ENCODE measurements around the gene RGS12. TPM values are rescaled to one million over a fixed set of nuclear protein-coding genes. Genes with fewer than 3 reads are reported as not detected.

The RGS12 gene
- total and polyA plus RNA-seq, 2 of the 13 experiments (the other 11 are each of a cell fraction or from before 2014, with no cell fraction given) = 21.0 to 27.7 TPM

DNA sequence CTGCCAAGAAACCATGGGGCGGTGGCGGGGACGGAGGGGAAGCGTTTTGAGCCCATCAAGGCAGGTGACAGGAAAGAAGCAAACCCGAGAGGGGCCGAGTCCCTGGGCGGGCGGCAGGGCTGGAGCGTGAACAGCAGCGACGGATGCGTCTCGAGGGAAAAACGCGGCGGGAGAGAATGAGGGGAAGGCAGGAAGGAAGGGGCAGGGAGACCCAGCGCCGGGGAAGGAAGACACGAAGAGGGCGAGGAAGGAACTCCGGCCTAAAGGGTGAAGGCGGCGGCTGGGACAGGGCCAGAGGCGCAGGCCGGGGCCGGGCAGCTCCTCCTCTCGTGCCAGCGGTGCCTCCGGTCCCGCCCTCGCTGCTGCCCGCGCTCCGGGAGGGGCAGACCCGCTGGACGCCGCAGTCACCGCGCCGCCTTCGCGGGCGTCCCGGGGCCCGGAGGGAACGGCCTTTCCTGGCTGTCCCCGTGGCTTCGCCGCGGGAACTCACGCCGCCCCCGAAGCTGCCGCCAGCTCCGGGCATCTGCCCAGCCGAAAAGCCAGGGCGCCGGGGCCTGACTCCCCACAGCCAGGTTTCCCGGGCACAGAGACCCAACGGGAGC is 751 bp upstream of the RGS12 start (continued):
- TF ChIP-seq, protein P1, sequence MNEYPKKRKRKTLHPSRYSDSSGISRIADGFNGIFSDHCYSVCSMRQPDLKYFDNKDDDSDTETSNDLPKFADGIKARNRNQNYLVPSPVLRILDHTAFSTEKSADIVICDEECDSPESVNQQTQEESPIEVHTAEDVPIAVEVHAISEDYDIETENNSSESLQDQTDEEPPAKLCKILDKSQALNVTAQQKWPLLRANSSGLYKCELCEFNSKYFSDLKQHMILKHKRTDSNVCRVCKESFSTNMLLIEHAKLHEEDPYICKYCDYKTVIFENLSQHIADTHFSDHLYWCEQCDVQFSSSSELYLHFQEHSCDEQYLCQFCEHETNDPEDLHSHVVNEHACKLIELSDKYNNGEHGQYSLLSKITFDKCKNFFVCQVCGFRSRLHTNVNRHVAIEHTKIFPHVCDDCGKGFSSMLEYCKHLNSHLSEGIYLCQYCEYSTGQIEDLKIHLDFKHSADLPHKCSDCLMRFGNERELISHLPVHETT (CRISPR knock-in tag; conservative IDR thresholded peaks at IDR 0.05) = no peak
- 0 out of 2 replicates have a peak, but pooled peaks have one; percentile 1 for TF ChIP-seq NCOR1 (IDR thresholded peaks at IDR 0.05; ENCODE audit: borderline replicate concordance, low read length)
- no peak for TF ChIP-seq SIX1 (CRISPR knock-in tag; IDR thresholded peaks at IDR 0.05; ENCODE audit: borderline replicate concordance)
- TF ChIP-seq, protein P2, sequence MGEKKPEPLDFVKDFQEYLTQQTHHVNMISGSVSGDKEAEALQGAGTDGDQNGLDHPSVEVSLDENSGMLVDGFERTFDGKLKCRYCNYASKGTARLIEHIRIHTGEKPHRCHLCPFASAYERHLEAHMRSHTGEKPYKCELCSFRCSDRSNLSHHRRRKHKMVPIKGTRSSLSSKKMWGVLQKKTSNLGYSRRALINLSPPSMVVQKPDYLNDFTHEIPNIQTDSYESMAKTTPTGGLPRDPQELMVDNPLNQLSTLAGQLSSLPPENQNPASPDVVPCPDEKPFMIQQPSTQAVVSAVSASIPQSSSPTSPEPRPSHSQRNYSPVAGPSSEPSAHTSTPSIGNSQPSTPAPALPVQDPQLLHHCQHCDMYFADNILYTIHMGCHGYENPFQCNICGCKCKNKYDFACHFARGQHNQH (CRISPR knock-in tag; IDR thresholded peaks at IDR 0.05) = no peak
- TF ChIP-seq ZNF350 (CRISPR knock-in tag; IDR thresholded peaks at IDR 0.05; ENCODE audit: borderline replicate concordance, low read depth) = no peak
- no peak for TF ChIP-seq ELF1 (CRISPR knock-in tag; IDR thresholded peaks at IDR 0.05)
- peak; percentile 56; the same call in 1 of the 2 replicates for TF ChIP-seq ZNF772 (CRISPR knock-in tag; IDR thresholded peaks at IDR 0.05)
- TF ChIP-seq ZNF674 (CRISPR knock-in tag; IDR thresholded peaks at IDR 0.05; ENCODE audit: low read depth) = 0 out of 2 replicates have a peak, but pooled peaks have one; percentile 48
- TF ChIP-seq POLR2AphosphoS2 (IDR thresholded peaks at IDR 0.05; ENCODE audit: low read depth, low read length) = no peak
- no peak; the same call in 1 of the 2 replicates for TF ChIP-seq RAD21 (CRISPR knock-in tag; IDR thresholded peaks at IDR 0.05)
- TF ChIP-seq, protein P3, sequence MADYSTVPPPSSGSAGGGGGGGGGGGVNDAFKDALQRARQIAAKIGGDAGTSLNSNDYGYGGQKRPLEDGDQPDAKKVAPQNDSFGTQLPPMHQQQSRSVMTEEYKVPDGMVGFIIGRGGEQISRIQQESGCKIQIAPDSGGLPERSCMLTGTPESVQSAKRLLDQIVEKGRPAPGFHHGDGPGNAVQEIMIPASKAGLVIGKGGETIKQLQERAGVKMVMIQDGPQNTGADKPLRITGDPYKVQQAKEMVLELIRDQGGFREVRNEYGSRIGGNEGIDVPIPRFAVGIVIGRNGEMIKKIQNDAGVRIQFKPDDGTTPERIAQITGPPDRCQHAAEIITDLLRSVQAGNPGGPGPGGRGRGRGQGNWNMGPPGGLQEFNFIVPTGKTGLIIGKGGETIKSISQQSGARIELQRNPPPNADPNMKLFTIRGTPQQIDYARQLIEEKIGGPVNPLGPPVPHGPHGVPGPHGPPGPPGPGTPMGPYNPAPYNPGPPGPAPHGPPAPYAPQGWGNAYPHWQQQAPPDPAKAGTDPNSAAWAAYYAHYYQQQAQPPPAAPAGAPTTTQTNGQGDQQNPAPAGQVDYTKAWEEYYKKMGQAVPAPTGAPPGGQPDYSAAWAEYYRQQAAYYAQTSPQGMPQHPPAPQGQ (CRISPR knock-in tag; IDR thresholded peaks at IDR 0.05; ENCODE audit: borderline replicate concordance) = no peak
- 0 out of 2 replicates have a peak, but pooled peaks have one; percentile 24 for TF ChIP-seq ZNF816 (CRISPR knock-in tag; IDR thresholded peaks at IDR 0.05; ENCODE audit: borderline replicate concordance)
- TF ChIP-seq SUZ12 (IDR thresholded peaks at IDR 0.05; ENCODE audit: low read depth, low read length) = no peak
- no peak for TF ChIP-seq MTA3 (CRISPR knock-in tag; IDR thresholded peaks at IDR 0.05)
- no peak for TF ChIP-seq NONO (IDR thresholded peaks at IDR 0.05)
- peak; percentile 27; the same call in 1 of the 2 replicates for TF ChIP-seq NONO (CRISPR knock-in tag; conservative IDR thresholded peaks at IDR 0.05)
- TF ChIP-seq, protein P4, sequence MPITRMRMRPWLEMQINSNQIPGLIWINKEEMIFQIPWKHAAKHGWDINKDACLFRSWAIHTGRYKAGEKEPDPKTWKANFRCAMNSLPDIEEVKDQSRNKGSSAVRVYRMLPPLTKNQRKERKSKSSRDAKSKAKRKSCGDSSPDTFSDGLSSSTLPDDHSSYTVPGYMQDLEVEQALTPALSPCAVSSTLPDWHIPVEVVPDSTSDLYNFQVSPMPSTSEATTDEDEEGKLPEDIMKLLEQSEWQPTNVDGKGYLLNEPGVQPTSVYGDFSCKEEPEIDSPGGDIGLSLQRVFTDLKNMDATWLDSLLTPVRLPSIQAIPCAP (CRISPR knock-in tag; IDR thresholded peaks at IDR 0.05; ENCODE audit: low read depth) = no peak
- TF ChIP-seq TRIM24 (CRISPR knock-in tag; IDR thresholded peaks at IDR 0.05) = no peak
- TF ChIP-seq NFKBIZ (CRISPR knock-in tag; IDR thresholded peaks at IDR 0.05) = no peak
- TF ChIP-seq CENPT (CRISPR knock-in tag; IDR thresholded peaks at IDR 0.05; ENCODE audit: low read depth) = no peak
- 0 out of 2 replicates have a peak, but pooled peaks have one; percentile 60 for TF ChIP-seq ZNF383 (CRISPR knock-in tag; IDR thresholded peaks at IDR 0.05; ENCODE audit: borderline replicate concordance)
- peak; percentile 64; the same call in 1 of the 2 replicates for TF ChIP-seq ZNF773 (CRISPR knock-in tag; IDR thresholded peaks at IDR 0.05; ENCODE audit: borderline replicate concordance)
- no peak for TF ChIP-seq MLLT10 (CRISPR knock-in tag; IDR thresholded peaks at IDR 0.05)

All from HepG2 (cell line).